Measurements from ENCODE around the gene NRN1.
A peak's percentile ranks its signal among the peaks of the same experiment; 100 is the strongest.

The NRN1 gene

GRCh38 chr6:5956939-5957338 lies 49.8 kb downstream of the NRN1 start:
- Histone ChIP-seq H3K4me1 (ENCODE audit: insufficient read depth, low read length, severe bottlenecking) (no peaks in the 10 kb centered on the region), H3K79me2 (ENCODE audit: insufficient read depth, low read length) (no peaks in the 10 kb centered on the region), H3F3A (ENCODE audit: insufficient read depth, low read length) (no peaks in the 10 kb centered on the region), H3K27me3 (ENCODE audit: insufficient read depth, low read length) (0 out of 2 replicates have a peak, but pooled peaks cover 3% of the 10 kb centered on the region), H3K36me3 (ENCODE audit: insufficient read depth, low read length) (no peaks in the 10 kb centered on the region), H3K4me2 (ENCODE audit: low read length) (no peak overlapping the region), H4K20me1 (ENCODE audit: insufficient read depth, low read length) (no peaks in the 10 kb centered on the region), H3K27ac (ENCODE audit: low read depth, low read length, poor library complexity, severe bottlenecking) (no peak overlapping the region), H3K9me3 (ENCODE audit: low read length) (no peaks in the 10 kb centered on the region), H3K4me3 (ENCODE audit: low read depth, low read length, poor library complexity, severe bottlenecking) (no peak overlapping the region), H2AFZ (ENCODE audit: low read length) (no peak overlapping the region), H3K9me2 (ENCODE audit: low read depth, low read length) (no peaks in the 10 kb centered on the region), H3K9ac (ENCODE audit: low read length) (no peak overlapping the region)
- TF ChIP-seq CTCF (IDR thresholded peaks at IDR 0.05; ENCODE audit: low read length) (peak; percentile 21; the same call in 1 of the 2 replicates), EZH2 (IDR thresholded peaks at IDR 0.05; ENCODE audit: borderline replicate concordance, low read length) (no peak)

GRCh38 chr6:5950361-5950785 lies 56.4 kb downstream of the NRN1 start:
- no peak overlapping the region for H3K4me2 ChIP-seq (ENCODE audit: low read length)
- H3K27me3 ChIP-seq (ENCODE audit: insufficient read depth, low read length) = 0 out of 2 replicates have a peak, but pooled peaks cover 3% of the 10 kb centered on the region
- H3K9me2 ChIP-seq (ENCODE audit: low read depth, low read length) = no peaks in the 10 kb centered on the region
- no peak overlapping the region for H3K9ac ChIP-seq (ENCODE audit: low read length)
- TF ChIP-seq CTCF (IDR thresholded peaks at IDR 0.05; ENCODE audit: low read length) = peak; percentile 88
- TF ChIP-seq EZH2 (IDR thresholded peaks at IDR 0.05; ENCODE audit: borderline replicate concordance, low read length) = no peak
- no peak overlapping the region for H2AFZ ChIP-seq (ENCODE audit: low read length)
- H3K79me2 ChIP-seq (ENCODE audit: insufficient read depth, low read length) = no peaks in the 10 kb centered on the region
- H3K36me3 ChIP-seq (ENCODE audit: insufficient read depth, low read length) = no peaks in the 10 kb centered on the region
- no peaks in the 10 kb centered on the region for H3K9me3 ChIP-seq (ENCODE audit: low read length)
- no peaks in the 10 kb centered on the region for H3K4me1 ChIP-seq (ENCODE audit: insufficient read depth, low read length, severe bottlenecking)
- H3K27ac ChIP-seq (ENCODE audit: low read depth, low read length, poor library complexity, severe bottlenecking) = no peak overlapping the region
- no peaks in the 10 kb centered on the region for H3F3A ChIP-seq (ENCODE audit: insufficient read depth, low read length)
- no peaks in the 10 kb centered on the region for H4K20me1 ChIP-seq (ENCODE audit: insufficient read depth, low read length)
- no peak overlapping the region for H3K4me3 ChIP-seq (ENCODE audit: low read depth, low read length, poor library complexity, severe bottlenecking)
